HCT116 (cell line): ENCODE data around the gene HK1. TPM values are rescaled to one million over a fixed set of nuclear protein-coding genes. Genes with fewer than 3 reads are reported as not detected.

Experiments used
- EZH2phosphoT487 ChIP-seq: fragments of 200-600 bp; IDR thresholded peaks from 2 replicates; pipeline ENCODE4 v1.6.1; 2018; ENCODE audit warnings: antibody characterized with exemption, borderline replicate concordance
- FOSL1 ChIP-seq: IDR thresholded peaks from 2 replicates; pipeline ENCODE4 v1.6.1; 2012; ENCODE audit warnings: low read depth
- POLR2A ChIP-seq: IDR thresholded peaks from 2 replicates; pipeline ENCODE4 v1.7.0; 2011; ENCODE audit warnings: borderline replicate concordance; ENCODE audit not compliant: insufficient read depth, insufficient read length; ENCODE audit errors: extremely low read depth
- RAD21 ChIP-seq: IDR thresholded peaks from 2 replicates; pipeline ENCODE4 v1.6.1; 2012; ENCODE audit warnings: low read depth, mild to moderate bottlenecking
- REST ChIP-seq: IDR thresholded peaks from 2 replicates; pipeline ENCODE4 v1.6.1; 2012; ENCODE audit warnings: low read depth
- SP1 ChIP-seq: IDR thresholded peaks from 2 replicates; pipeline ENCODE4 v1.6.1; 2012; ENCODE audit warnings: low read depth
- ZFX ChIP-seq: fragments of 450-650 bp; IDR thresholded peaks from 2 replicates; pipeline ENCODE4 v1.6.1; 2017
- total RNA-seq: library from RNA; stranded (reverse); gene quantifications from one replicate; pipeline ENCODE4 v1.2.1, GENCODE V29; 2021; ENCODE audit not compliant: unreplicated experiment
- TF ChIP-seq, protein P1 (sequence below): IDR thresholded peaks from 2 replicates; pipeline ENCODE4 v1.6.1; 2012

HK1 gene
- total RNA-seq, 1 experiment from 2014 or later: 50.3 TPM

GRCh38 chr10:69437321-69438259 is 159.3 kb downstream of the HK1 start (continued):
- TF ChIP-seq REST (no peak), FOSL1 (no peak), RAD21 (no peak), ZFX (no peak), POLR2A (no peak), SP1 (no peak), EZH2phosphoT487 (no peak)
- TF ChIP-seq, protein P1, sequence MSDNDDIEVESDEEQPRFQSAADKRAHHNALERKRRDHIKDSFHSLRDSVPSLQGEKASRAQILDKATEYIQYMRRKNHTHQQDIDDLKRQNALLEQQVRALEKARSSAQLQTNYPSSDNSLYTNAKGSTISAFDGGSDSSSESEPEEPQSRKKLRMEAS: no peak
